ENCODE results near the gene NCKAP5. TPM values are rescaled to one million over a fixed set of nuclear protein-coding genes. Genes with fewer than 3 reads are reported as not detected.

Gene NCKAP5
- total RNA-seq, 1 donor from 2014 or later, result 0.20 TPM

- no peaks in the 10 kb centered on the region for H3K4me1 Mint-ChIP-seq (ENCODE audit: low read depth, unreplicated experiment)
- no peak overlapping the region for H3K27ac Mint-ChIP-seq (ENCODE audit: unreplicated experiment)
Measured at GRCh38 chr2:133497270-133497893, 70.9 kb downstream of the NCKAP5 start.

GRCh38 chr2:133496501-133497269 lies 71.6 kb downstream of the NCKAP5 start:
- no peak for DNase-seq
- Mint-ChIP-seq H3K27me3 (ENCODE audit: unreplicated experiment) (no peaks in the 10 kb centered on the region), H3K36me3 (ENCODE audit: unreplicated experiment) (no peaks in the 10 kb centered on the region), H3K4me3 (ENCODE audit: unreplicated experiment) (no peak overlapping the region), H3K4me1 (ENCODE audit: low read depth, unreplicated experiment) (no peaks in the 10 kb centered on the region), H3K9me3 (ENCODE audit: unreplicated experiment) (no peaks in the 10 kb centered on the region), H3K27ac (ENCODE audit: unreplicated experiment) (no peak overlapping the region)
- TF ChIP-seq, protein P1, sequence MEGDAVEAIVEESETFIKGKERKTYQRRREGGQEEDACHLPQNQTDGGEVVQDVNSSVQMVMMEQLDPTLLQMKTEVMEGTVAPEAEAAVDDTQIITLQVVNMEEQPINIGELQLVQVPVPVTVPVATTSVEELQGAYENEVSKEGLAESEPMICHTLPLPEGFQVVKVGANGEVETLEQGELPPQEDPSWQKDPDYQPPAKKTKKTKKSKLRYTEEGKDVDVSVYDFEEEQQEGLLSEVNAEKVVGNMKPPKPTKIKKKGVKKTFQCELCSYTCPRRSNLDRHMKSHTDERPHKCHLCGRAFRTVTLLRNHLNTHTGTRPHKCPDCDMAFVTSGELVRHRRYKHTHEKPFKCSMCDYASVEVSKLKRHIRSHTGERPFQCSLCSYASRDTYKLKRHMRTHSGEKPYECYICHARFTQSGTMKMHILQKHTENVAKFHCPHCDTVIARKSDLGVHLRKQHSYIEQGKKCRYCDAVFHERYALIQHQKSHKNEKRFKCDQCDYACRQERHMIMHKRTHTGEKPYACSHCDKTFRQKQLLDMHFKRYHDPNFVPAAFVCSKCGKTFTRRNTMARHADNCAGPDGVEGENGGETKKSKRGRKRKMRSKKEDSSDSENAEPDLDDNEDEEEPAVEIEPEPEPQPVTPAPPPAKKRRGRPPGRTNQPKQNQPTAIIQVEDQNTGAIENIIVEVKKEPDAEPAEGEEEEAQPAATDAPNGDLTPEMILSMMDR (IDR thresholded peaks at IDR 0.05; ENCODE audit: partially characterized antibody, unreplicated experiment), result no peak

More at GRCh38 chr2:133497270-133497893, 70.9 kb downstream of the NCKAP5 start:
- DNase-seq, result no peak
- Mint-ChIP-seq H3K4me3 (ENCODE audit: unreplicated experiment) (no peak overlapping the region), H3K27me3 (ENCODE audit: unreplicated experiment) (peaks cover 2% of the 10 kb centered on the region), H3K9me3 (ENCODE audit: unreplicated experiment) (no peaks in the 10 kb centered on the region), H3K36me3 (ENCODE audit: unreplicated experiment) (no peaks in the 10 kb centered on the region)
- TF ChIP-seq, protein P1 (IDR thresholded peaks at IDR 0.05; ENCODE audit: partially characterized antibody, unreplicated experiment), result no peak

DNA sequence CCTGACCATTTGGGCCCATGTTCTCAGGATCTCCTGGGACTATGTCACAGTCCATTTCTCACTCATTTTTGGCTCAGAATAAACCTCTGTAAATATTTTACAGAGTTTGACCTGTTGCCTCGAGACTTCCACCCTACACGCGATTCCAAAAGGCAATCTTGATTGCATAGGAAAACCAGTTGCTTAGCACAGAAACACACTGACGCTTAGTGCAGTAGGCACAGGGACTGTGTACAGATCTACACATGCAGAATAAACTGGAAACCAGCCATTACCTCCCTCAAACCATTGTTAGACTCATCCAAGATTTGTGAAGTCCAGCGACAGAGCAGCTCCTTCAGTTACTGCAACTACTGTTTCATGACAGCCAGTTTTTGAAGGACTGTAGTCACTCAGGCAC lies 73.0 kb downstream of the NCKAP5 start:
- H3K9me3 Mint-ChIP-seq (ENCODE audit: unreplicated experiment), result no peaks in the 10 kb centered on the region
- no peak for DNase-seq
- no peaks in the 10 kb centered on the region for H3K4me1 Mint-ChIP-seq (ENCODE audit: low read depth, unreplicated experiment)
- no peak overlapping the region for H3K27ac Mint-ChIP-seq (ENCODE audit: unreplicated experiment)
- H3K27me3 Mint-ChIP-seq (ENCODE audit: unreplicated experiment), result no peaks in the 10 kb centered on the region
- H3K36me3 Mint-ChIP-seq (ENCODE audit: unreplicated experiment), result no peaks in the 10 kb centered on the region
- H3K4me3 Mint-ChIP-seq (ENCODE audit: unreplicated experiment), result no peak overlapping the region
- TF ChIP-seq, protein P1 (IDR thresholded peaks at IDR 0.05; ENCODE audit: partially characterized antibody, unreplicated experiment), result no peak

DNA sequence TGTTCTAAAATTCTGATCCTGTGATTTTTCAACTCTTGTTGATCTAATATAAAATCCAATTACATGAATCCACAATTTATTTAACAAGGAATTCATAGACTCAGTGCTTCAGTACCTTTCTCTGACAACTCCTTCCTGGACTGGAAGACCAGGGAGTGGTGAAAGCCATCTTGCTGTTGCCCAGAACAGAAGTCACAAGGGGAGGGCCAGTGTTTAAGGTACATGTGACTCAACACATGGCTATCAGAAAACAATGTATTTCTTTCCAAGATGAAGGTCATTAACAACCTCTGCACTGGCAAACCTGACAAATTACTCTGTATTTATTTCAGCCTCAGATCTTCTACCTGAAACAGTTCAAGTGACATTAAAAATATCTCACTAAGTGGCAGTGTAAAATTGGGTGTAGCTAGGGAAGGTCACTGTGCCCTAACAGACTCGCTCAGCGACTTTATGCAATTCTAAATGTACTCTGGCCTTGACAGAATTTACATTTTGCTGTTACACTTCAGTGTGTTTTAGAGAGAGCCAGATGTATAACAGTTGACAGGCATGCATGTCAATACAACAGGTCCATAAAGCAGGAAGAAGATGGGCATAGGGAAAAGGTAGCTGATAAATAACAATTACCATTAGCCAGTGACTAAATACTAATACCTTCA lies 75.4 kb downstream of the NCKAP5 start:
- Mint-ChIP-seq H3K36me3 (ENCODE audit: unreplicated experiment) (no peaks in the 10 kb centered on the region), H3K4me3 (ENCODE audit: unreplicated experiment) (no peak overlapping the region), H3K4me1 (ENCODE audit: low read depth, unreplicated experiment) (peaks cover 2% of the 10 kb centered on the region), H3K27ac (ENCODE audit: unreplicated experiment) (no peak overlapping the region), H3K27me3 (ENCODE audit: unreplicated experiment) (no peaks in the 10 kb centered on the region), H3K9me3 (ENCODE audit: unreplicated experiment) (peaks cover 1% of the 10 kb centered on the region)
- DNase-seq, result no peak
- TF ChIP-seq, protein P1 (IDR thresholded peaks at IDR 0.05; ENCODE audit: partially characterized antibody, unreplicated experiment), result no peak
